GM18907 (cell line): ENCODE data around the gene DOCK9.

Source experiments
- ATAC-seq: cut with Tn5 transposase; IDR thresholded peaks from one replicate; pipeline ENCODE4 v1.9.1; 2021; ENCODE audit warnings: mild to moderate bottlenecking, moderate library complexity; ENCODE audit not compliant: unreplicated experiment

Gene DOCK9

GRCh38 chr13:98976338-98976737, 1.5 kb downstream of the DOCK9 start:
- no peak for ATAC-seq

- ATAC-seq = no peak
Observed at GRCh38 chr13:98975822-98976261, 2.0 kb downstream of the DOCK9 start.

GRCh38 chr13:98974053-98974452, 3.8 kb downstream of the DOCK9 start:
- no peak for ATAC-seq

GRCh38 chr13:98972627-98973026, 5.2 kb downstream of the DOCK9 start:
- ATAC-seq = no peak

GRCh38 chr13:98972059-98972458, 5.8 kb downstream of the DOCK9 start:
- no peak for ATAC-seq

- no peak for ATAC-seq
Observed at GRCh38 chr13:98970330-98970729, 7.5 kb downstream of the DOCK9 start.

GRCh38 chr13:98967491-98967890, 10.4 kb downstream of the DOCK9 start:
- no peak for ATAC-seq

GRCh38 chr13:98966019-98966418, 11.8 kb downstream of the DOCK9 start:
- ATAC-seq = no peak

- no peak for ATAC-seq
Observed at GRCh38 chr13:98965325-98965724, 12.5 kb downstream of the DOCK9 start.

GRCh38 chr13:98963917-98964316, 13.9 kb downstream of the DOCK9 start:
- ATAC-seq = no peak

GRCh38 chr13:98962901-98963590, 14.8 kb downstream of the DOCK9 start:
- ATAC-seq = no peak

GRCh38 chr13:98961503-98962105, 16.3 kb downstream of the DOCK9 start:
- no peak for ATAC-seq

- no peak for ATAC-seq
Observed at GRCh38 chr13:98960606-98961502, 17.0 kb downstream of the DOCK9 start.

GRCh38 chr13:98959786-98960605, 17.9 kb downstream of the DOCK9 start:
- no peak for ATAC-seq

GRCh38 chr13:98959291-98959690, 18.6 kb downstream of the DOCK9 start:
- no peak for ATAC-seq

GRCh38 chr13:98958443-98958794, 19.4 kb downstream of the DOCK9 start:
- no peak for ATAC-seq

GRCh38 chr13:98957731-98958442, 20.0 kb downstream of the DOCK9 start:
- ATAC-seq = no peak

GRCh38 chr13:98955336-98955735, 22.5 kb downstream of the DOCK9 start:
- ATAC-seq = no peak

GRCh38 chr13:98954313-98954712, 23.6 kb downstream of the DOCK9 start:
- no peak for ATAC-seq

GRCh38 chr13:98951266-98951665, 26.6 kb downstream of the DOCK9 start:
- ATAC-seq = no peak
